ENCODE data around the gene HIVEP3.

HIVEP3 gene

GRCh38 chr1:41901551-41901950, 17.2 kb downstream of the HIVEP3 start:
- H3K9ac ChIP-seq: no peak overlapping the region
- peak overlapping the region in 10 of 11 experiments; percentile 9 to 64 (median 46); a peak in 17 of 22 replicates for H3K4me2 ChIP-seq
- H3K27me3 ChIP-seq: no peaks in the 10 kb centered on the region
- peaks cover 0 to 6% (median 0%) of the 10 kb centered on the region in 11 experiments; a peak in 3 of 22 replicates for H3K9me3 ChIP-seq (replicated peaks in 1 of 11)
- no peak for TF ChIP-seq Cebpa-rat (IDR thresholded peaks at IDR 0.05)
- peaks cover 23 to 38% (median 28%) of the 10 kb centered on the region in 10 experiments for H3K4me1 ChIP-seq
- H4K20me1 ChIP-seq: no peaks in the 10 kb centered on the region
- no peak overlapping the region for H3K4me3 ChIP-seq
- no peak overlapping the region for H3K27ac ChIP-seq
- H3K36me3 ChIP-seq: no peaks in the 10 kb centered on the region

DNA sequence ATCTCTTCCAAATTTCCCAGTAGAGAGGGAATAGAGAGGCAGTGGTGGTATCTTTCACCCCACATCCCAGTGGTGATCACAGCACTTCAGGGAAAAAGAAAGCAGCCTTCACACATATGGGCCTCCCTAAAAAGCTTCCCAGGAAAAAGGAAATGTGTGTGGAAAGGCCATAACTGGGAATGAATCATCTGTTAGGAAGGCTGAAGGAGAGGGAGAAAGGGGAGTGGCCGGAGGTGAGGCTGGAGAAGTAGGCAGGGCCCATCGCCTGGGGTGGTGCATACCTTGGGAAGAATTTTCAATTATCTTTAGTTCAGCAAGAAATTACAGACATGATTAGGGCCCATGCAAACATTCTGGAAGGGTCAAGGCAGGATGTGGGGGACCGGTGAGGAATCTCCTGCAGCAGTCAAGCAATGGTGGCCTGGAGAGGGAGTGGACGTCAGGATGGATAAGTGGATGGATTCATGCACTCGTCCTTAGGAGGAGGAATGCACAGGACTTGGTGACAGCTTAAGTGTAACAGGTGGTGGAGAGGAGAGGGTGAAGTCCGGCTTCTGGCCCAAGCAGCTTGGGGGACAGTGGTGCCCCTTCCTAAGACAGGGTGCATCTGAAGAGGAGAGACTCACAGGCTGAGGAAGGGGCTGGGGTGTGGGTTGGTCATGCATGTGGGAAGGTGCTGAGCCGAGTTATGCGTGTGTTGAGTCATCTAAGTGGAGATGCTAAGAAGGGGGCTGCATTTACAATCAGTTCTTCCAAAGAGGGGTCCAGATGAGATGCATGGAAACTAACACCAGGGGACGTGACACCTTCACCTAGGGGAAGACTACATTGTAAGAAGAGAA, 17.9 kb downstream of the HIVEP3 start:
- Histone ChIP-seq H3K4me1 (peaks cover 23 to 46% (median 28%) of the 10 kb centered on the region in 10 experiments), H3K4me2 (no peak overlapping the region), H3K4me3 (no peak overlapping the region), H3K36me3 (no peaks in the 10 kb centered on the region), H3K9ac (no peak overlapping the region), H3K9me3 (replicated peaks in 1 of 11) (peaks cover 0 to 6% (median 0%) of the 10 kb centered on the region in 11 experiments; a peak in 3 of 22 replicates), H3K27me3 (no peaks in the 10 kb centered on the region), H3K27ac (no peak overlapping the region), H4K20me1 (no peaks in the 10 kb centered on the region)
- TF ChIP-seq Cebpa-rat (IDR thresholded peaks at IDR 0.05): no peak

GRCh38 chr1:41898191-41898713, 20.5 kb downstream of the HIVEP3 start:
- H3K27me3 ChIP-seq: no peaks in the 10 kb centered on the region
- no peaks in the 10 kb centered on the region for H3K36me3 ChIP-seq
- H3K4me1 ChIP-seq: peaks cover 25 to 63% (median 36%) of the 10 kb centered on the region in 10 experiments
- no peak overlapping the region for H3K4me3 ChIP-seq
- H3K9ac ChIP-seq: peak overlapping the region in 3 of 11 experiments; percentile 32 to 46 (median 37); a peak in 3 of 22 replicates
- H4K20me1 ChIP-seq: no peaks in the 10 kb centered on the region
- peak overlapping the region; percentile 44 to 83 (median 64) for H3K4me2 ChIP-seq
- peak overlapping the region in 10 of 11 experiments; percentile 24 to 82 (median 64); a peak in 17 of 22 replicates for H3K27ac ChIP-seq
- peaks cover 0 to 6% (median 0%) of the 10 kb centered on the region in 11 experiments; a peak in 3 of 22 replicates for H3K9me3 ChIP-seq (replicated peaks in 1 of 11)
- no peak for TF ChIP-seq Cebpa-rat (IDR thresholded peaks at IDR 0.05)

DNA sequence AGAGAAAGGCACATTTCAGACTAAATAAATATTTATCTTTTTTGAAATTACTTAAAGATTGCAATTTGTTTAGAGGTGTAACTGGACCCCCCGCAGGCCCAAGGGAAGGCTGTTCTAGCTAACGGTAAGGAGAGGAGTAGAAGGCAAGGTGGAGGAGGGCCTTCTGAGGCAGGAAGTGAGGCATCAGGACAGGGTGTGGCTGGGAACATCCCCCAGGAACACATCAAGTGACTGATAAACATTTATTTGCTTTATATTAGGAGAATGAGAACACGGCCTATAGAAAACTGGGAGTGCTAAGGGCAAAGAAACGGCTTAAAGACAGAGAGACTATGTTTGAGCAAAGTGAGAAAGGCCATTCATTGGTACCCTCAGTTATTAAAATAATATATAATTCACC, 23.2 kb downstream of the HIVEP3 start:
- no peaks in the 10 kb centered on the region for H4K20me1 ChIP-seq
- H3K4me1 ChIP-seq: peaks cover 42 to 74% (median 47%) of the 10 kb centered on the region in 10 experiments
- H3K4me2 ChIP-seq: peak overlapping the region in 4 of 11 experiments; percentile 16 to 64 (median 29); a peak in 6 of 22 replicates
- H3K4me3 ChIP-seq: no peak overlapping the region
- no peak overlapping the region for H3K9ac ChIP-seq
- no peaks in the 10 kb centered on the region for H3K27me3 ChIP-seq
- no peaks in the 10 kb centered on the region for H3K36me3 ChIP-seq
- peaks cover 0 to 6% (median 0%) of the 10 kb centered on the region in 11 experiments; a peak in 3 of 22 replicates for H3K9me3 ChIP-seq (replicated peaks in 1 of 11)
- no peak overlapping the region for H3K27ac ChIP-seq
- no peak for TF ChIP-seq Cebpa-rat (IDR thresholded peaks at IDR 0.05)

DNA sequence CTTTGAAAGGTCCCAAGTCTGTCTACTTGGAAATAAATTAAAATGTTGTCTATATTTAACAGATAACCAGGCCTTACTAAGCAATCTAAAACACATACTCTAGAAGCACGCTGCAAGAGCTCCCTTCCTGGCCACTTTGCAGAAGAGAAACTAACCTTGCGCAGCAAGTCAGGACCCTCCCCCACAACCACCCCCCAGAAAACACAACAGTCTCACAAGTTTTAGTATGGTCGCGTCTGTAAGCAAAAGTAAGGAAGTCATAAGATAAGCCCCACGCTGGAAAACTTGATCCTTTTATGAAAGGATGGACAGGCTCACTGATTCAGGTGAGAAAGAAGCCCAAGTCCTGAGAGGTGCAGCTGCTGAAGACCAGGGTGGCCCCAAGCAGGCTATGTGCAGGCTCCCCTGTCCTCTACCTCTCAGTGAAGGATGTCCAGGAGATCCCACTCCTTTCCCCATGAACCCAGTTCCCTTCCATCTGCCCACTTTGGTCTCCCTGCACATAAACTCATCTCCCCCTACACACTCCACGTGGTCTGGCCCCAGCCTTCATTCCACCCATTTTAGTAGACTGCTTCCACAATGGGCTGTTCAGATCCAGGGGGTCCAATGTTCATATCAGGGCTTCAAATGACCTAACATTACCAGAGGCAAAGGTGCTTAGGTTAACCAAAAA, 23.8 kb downstream of the HIVEP3 start:
- peaks cover 42 to 75% (median 47%) of the 10 kb centered on the region in 10 experiments for H3K4me1 ChIP-seq
- no peaks in the 10 kb centered on the region for H4K20me1 ChIP-seq
- H3K4me2 ChIP-seq: peak overlapping the region in 5 of 11 experiments; percentile 16 to 64 (median 36); a peak in 10 of 22 replicates
- no peaks in the 10 kb centered on the region for H3K36me3 ChIP-seq
- H3K9ac ChIP-seq: no peak overlapping the region
- H3K4me3 ChIP-seq: no peak overlapping the region
- peak overlapping the region in 2 of 11 experiments; percentile 14 to 15; a peak in 1 of 22 replicates for H3K27ac ChIP-seq
- peaks cover 0 to 6% (median 0%) of the 10 kb centered on the region in 11 experiments; a peak in 3 of 22 replicates for H3K9me3 ChIP-seq (replicated peaks in 1 of 11)
- no peaks in the 10 kb centered on the region for H3K27me3 ChIP-seq
- no peak for TF ChIP-seq Cebpa-rat (IDR thresholded peaks at IDR 0.05)

- Histone ChIP-seq H3K4me3 (no peak overlapping the region), H3K27me3 (no peaks in the 10 kb centered on the region), H3K4me1 (peaks cover 42 to 74% (median 47%) of the 10 kb centered on the region in 10 experiments), H3K36me3 (no peaks in the 10 kb centered on the region), H3K27ac (peak overlapping the region in 2 of 11 experiments; percentile 14 to 15; a peak in 1 of 22 replicates), H3K9me3 (replicated peaks in 1 of 11) (peaks cover 0 to 6% (median 0%) of the 10 kb centered on the region in 11 experiments; a peak in 3 of 22 replicates), H4K20me1 (no peaks in the 10 kb centered on the region), H3K9ac (no peak overlapping the region), H3K4me2 (peak overlapping the region in 5 of 11 experiments; percentile 16 to 64 (median 36); a peak in 10 of 22 replicates)
- no peak for TF ChIP-seq Cebpa-rat (IDR thresholded peaks at IDR 0.05)
Observed at GRCh38 chr1:41894101-41894807, 24.5 kb downstream of the HIVEP3 start.

DNA sequence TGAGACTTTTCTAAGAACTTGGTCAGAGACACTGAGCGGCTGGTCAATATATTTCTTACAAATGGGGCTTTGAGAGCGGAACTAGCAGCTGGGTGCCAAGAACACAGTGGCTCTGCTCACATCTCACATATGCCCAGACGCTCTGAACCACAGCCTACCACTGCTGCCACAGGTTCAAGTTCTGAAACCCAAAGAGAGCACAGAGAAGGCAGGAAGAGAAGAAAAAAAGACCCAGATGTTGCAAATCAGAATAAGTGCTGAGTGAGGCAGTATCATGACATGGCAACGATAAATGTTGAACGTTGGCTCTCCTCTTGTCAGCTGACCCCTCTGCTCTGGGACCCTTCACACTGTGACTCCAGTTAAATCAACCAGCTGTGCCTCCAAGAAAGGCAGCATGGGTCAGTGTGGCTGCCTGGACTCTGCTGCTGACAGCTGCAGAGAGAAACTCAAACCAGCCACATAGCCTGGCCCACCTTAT, 26.4 kb downstream of the HIVEP3 start:
- no peak for TF ChIP-seq Cebpa-rat (IDR thresholded peaks at IDR 0.05)
- no peak overlapping the region for H3K4me3 ChIP-seq
- peaks cover 0 to 4% (median 0%) of the 10 kb centered on the region in 11 experiments; a peak in 3 of 22 replicates for H3K9me3 ChIP-seq (replicated peaks in 1 of 11)
- H3K27me3 ChIP-seq: no peaks in the 10 kb centered on the region
- no peaks in the 10 kb centered on the region for H3K36me3 ChIP-seq
- peak overlapping the region; percentile 73 to 96 (median 86); a peak in 20 of 22 replicates for H3K4me2 ChIP-seq
- peaks cover 27 to 55% (median 32%) of the 10 kb centered on the region in 10 experiments for H3K4me1 ChIP-seq
- H3K9ac ChIP-seq: peak overlapping the region in 1 of 11 experiments; percentile 80; a peak in 2 of 22 replicates
- no peaks in the 10 kb centered on the region for H4K20me1 ChIP-seq
- peak overlapping the region in 2 of 11 experiments; percentile 2 to 79; a peak in 1 of 22 replicates for H3K27ac ChIP-seq
